GM21528 (cell line): ENCODE data around the gene FBXO48.
A peak's percentile ranks its signal among the peaks of the same experiment; 100 is the strongest.

Experiments used
- ATAC-seq: cut with Tn5 transposase; IDR thresholded peaks from one replicate; pipeline ENCODE4 v1.9.1; 2021; ENCODE audit warnings: mild to moderate bottlenecking, moderate library complexity; ENCODE audit not compliant: unreplicated experiment, low FRiP score

The FBXO48 gene

DNA sequence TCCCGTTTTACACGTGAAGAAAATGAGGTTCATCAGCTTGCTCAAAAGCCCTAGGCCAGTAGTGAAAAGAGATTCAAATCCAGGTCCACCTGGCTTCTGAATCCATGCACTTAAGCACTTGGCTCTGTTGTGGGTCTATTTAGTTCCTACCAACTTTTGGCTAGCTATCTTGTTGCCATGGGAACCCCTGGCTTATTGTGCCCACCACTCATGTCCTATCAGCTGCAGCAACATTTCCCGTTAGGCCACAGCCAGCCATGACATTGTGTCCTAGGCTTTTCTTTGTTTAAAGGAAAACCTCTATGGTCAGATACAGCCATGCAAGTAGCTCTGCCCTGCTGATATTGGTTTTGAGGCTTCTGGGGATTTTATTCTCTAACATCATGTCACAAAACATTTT is 52.2 kb downstream of the FBXO48 start:
- ATAC-seq, result no peak

DNA sequence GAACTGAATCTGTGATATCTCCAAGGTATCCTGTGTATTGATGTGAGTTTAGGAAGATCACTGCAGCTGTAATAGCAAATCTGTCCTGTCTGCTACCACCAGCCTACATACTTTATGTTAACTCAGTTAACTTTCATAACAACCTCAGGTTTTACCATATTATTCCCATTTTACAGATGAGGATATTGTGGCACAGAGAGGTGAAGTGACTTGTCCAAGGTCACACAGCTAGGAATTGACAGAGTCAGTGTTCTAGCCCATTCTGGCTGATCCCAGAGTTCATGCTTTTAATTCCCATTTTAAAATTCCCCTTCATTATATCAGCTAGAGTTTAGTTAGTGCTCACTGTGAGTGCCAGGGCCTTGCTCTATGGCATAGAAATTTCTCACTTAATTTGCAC is 52.6 kb downstream of the FBXO48 start:
- no peak for ATAC-seq

DNA sequence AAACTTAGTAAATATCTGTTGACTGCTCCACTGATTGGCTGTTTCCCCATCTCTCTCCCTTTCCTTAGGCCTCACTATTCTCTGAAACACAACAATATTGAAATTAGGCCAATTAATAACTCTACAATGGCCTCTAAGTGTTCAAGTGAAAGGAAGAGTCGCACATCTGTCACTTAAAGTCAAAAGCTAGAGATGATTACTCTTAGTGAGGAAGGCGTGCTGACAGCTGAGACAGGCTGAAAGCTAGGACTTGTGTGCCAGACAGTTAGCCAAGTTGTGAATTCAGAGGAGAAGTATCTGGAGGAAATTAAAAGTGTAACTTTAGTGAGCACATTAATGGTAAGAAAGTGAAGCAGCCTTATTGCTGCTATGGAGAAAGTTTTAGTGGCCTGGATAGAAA is 53.6 kb downstream of the FBXO48 start:
- no peak for ATAC-seq

DNA sequence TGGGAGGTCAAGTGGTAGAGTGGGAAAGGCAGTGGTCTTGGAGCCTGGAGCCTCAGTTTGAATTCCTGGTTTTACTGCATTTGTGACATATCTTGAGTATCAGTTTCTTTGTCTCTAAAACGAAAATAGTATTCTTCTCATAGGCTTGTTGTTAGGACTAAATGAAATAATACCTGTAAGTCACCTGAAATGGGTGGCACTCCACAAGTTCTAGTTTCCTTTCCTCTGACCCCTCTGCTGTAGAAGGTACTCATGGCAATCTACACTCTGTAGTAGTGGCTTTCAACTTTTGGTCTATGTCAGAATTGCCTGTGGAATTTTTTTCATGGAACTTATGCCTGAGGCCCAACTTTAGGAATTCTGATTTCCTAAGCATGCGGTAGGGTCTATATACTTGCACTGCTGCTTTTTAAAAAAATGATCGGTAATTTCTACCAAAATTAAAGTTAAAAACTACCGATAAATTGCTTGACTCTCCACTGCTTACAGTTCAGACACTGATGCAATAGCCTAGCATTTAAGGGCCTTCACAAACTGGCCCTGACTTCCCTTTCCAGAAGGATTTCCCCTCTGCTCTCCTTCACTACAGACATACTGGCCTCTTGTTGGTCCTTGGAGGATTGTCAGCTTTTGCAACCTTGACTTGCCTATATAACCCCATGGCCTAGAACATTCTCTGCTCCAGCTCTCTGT is 54.8 kb downstream of the FBXO48 start:
- peak; percentile 38 for ATAC-seq

DNA sequence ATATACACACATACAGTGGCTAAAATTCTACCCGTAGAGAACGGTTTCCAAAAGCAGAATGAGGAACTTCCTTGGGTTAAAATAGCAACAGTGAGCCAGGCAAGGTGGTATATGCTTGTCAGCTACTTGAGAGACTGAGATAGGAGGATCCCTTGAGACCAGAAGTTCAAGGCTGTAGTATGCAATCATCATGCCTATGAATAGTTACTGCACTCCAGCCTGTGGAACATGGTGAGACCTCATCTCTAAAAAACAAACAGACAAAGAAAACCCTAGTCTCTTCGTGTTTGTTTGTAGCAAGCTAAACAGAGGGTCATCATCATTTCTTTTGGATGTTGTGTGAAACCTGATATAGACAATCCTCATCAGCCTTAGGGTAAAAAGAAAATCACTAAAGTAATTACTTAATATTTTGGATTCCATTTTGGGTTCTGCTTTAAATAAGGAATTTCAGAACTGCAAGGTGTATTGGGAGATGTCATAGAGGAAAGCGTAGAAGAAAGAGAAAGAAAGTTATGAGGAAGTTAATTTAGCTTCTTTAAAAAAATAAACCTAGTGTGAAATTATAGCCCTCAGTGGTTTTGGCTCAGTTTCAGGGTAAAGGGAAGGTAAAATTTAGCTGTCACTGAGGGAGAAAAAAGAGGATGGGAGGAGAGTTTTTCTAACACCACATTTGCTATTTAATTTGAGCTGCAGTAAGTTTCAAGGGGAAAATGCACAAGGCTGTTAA is 55.5 kb downstream of the FBXO48 start:
- ATAC-seq, result peak; percentile 92
